NOMO-1 treated with DMSO at 0.1 percent for 48 hours (cell line): ENCODE data around the gene UMAD1.
"Not testable (repeated sequence)": the region's sequence is repeated elsewhere in the genome, so short reads cannot be mapped to it uniquely, and the experiment has no call there.

Experiments
- DNase-seq: peaks from one replicate; lab custom pipeline; 2025; ENCODE audit not compliant: unreplicated experiment; lab: John Stamatoyannopoulos, UW

UMAD1 gene

GRCh38 chr7:7651479-7651878 lies 10.9 kb downstream of the UMAD1 start:
- no peak for DNase-seq

GRCh38 chr7:7652798-7653540 lies 12.4 kb downstream of the UMAD1 start:
- no peak for DNase-seq

- DNase-seq: peak; percentile 20
Observed at GRCh38 chr7:7653593-7654187, 13.1 kb downstream of the UMAD1 start.

GRCh38 chr7:7654964-7655715 lies 14.6 kb downstream of the UMAD1 start:
- DNase-seq: no peak

GRCh38 chr7:7656459-7656858 lies 15.9 kb downstream of the UMAD1 start:
- DNase-seq: not testable (repeated sequence)

- no peak for DNase-seq
Observed at GRCh38 chr7:7662527-7662926, 22.0 kb downstream of the UMAD1 start.

GRCh38 chr7:7664291-7664690 lies 23.7 kb downstream of the UMAD1 start:
- DNase-seq: no peak

- DNase-seq: no peak
Observed at GRCh38 chr7:7665031-7665430, 24.5 kb downstream of the UMAD1 start.

GRCh38 chr7:7667187-7667586 lies 26.6 kb downstream of the UMAD1 start:
- DNase-seq: no peak

GRCh38 chr7:7668706-7669105 lies 28.2 kb downstream of the UMAD1 start:
- DNase-seq: no peak

- no peak for DNase-seq
Observed at GRCh38 chr7:7670490-7670889, 29.9 kb downstream of the UMAD1 start.

- no peak for DNase-seq
Observed at GRCh38 chr7:7671361-7671760, 30.8 kb downstream of the UMAD1 start.

- peak; percentile 6 for DNase-seq
Observed at GRCh38 chr7:7672545-7673239, 32.1 kb downstream of the UMAD1 start.

GRCh38 chr7:7673240-7673550 lies 32.6 kb downstream of the UMAD1 start:
- peak; percentile 21 for DNase-seq

GRCh38 chr7:7675686-7676085 lies 35.1 kb downstream of the UMAD1 start:
- no peak for DNase-seq

GRCh38 chr7:7679640-7680039 lies 39.1 kb downstream of the UMAD1 start:
- DNase-seq: peak; percentile 48

GRCh38 chr7:7681191-7681935 lies 40.8 kb downstream of the UMAD1 start:
- peak; percentile 33 for DNase-seq

- no peak for DNase-seq
Observed at GRCh38 chr7:7681936-7682329, 41.4 kb downstream of the UMAD1 start.

- DNase-seq: no peak
Observed at GRCh38 chr7:7682861-7683260, 42.3 kb downstream of the UMAD1 start.

GRCh38 chr7:7686811-7687508 lies 46.4 kb downstream of the UMAD1 start:
- DNase-seq: no peak
